ENCODE results near the gene ODC1.

The ODC1 gene

GRCh38 chr2:10395893-10396292, 52.2 kb downstream of the ODC1 start:
- Histone ChIP-seq H3K27me3 (ENCODE audit: control insufficient read depth in 2 of 2, insufficient read depth in 2 of 2, low read length in 2 of 2) (no peaks in the 10 kb centered on the region), H3K9me3 (ENCODE audit: control insufficient read depth in 2 of 2, low read length in 2 of 2) (no peaks in the 10 kb centered on the region), H3K9ac (ENCODE audit: low read depth in 1 of 2, low read length in 2 of 2) (no peak overlapping the region), H3K4me1 (ENCODE audit: control insufficient read depth in 2 of 2, insufficient read depth in 2 of 2, low read length in 2 of 2) (peaks cover 9 to 10% of the 10 kb centered on the region in 2 donors), H3K4me3 (ENCODE audit: low read length in 2 of 2) (no peak overlapping the region), H3K27ac (ENCODE audit: low read depth in 2 of 2, low read length in 2 of 2) (no peak overlapping the region), H3K36me3 (ENCODE audit: control insufficient read depth in 2 of 2, insufficient read depth in 2 of 2, low read length in 2 of 2) (peaks cover 3 to 8% of the 10 kb centered on the region in 2 donors)

GRCh38 chr2:10393640-10393982, 54.5 kb downstream of the ODC1 start:
- no peak overlapping the region for H3K4me3 ChIP-seq (ENCODE audit: low read length in 2 of 2)
- no peak overlapping the region for H3K27ac ChIP-seq (ENCODE audit: low read depth in 2 of 2, low read length in 2 of 2)
- no peak overlapping the region for H3K9ac ChIP-seq (ENCODE audit: low read depth in 1 of 2, low read length in 2 of 2)
- H3K27me3 ChIP-seq (ENCODE audit: control insufficient read depth in 2 of 2, insufficient read depth in 2 of 2, low read length in 2 of 2), result no peaks in the 10 kb centered on the region
- H3K36me3 ChIP-seq (ENCODE audit: control insufficient read depth in 2 of 2, insufficient read depth in 2 of 2, low read length in 2 of 2), result no peaks in the 10 kb centered on the region
- peaks cover 9 to 10% of the 10 kb centered on the region in 2 donors for H3K4me1 ChIP-seq (ENCODE audit: control insufficient read depth in 2 of 2, insufficient read depth in 2 of 2, low read length in 2 of 2)
- H3K9me3 ChIP-seq (ENCODE audit: control insufficient read depth in 2 of 2, low read length in 2 of 2), result no peaks in the 10 kb centered on the region

GRCh38 chr2:10392951-10393639, 55.0 kb downstream of the ODC1 start:
- Histone ChIP-seq H3K27ac (ENCODE audit: low read depth in 2 of 2, low read length in 2 of 2) (no peak overlapping the region), H3K9ac (ENCODE audit: low read depth in 1 of 2, low read length in 2 of 2) (no peak overlapping the region), H3K4me1 (ENCODE audit: control insufficient read depth in 2 of 2, insufficient read depth in 2 of 2, low read length in 2 of 2) (peaks cover 9 to 10% of the 10 kb centered on the region in 2 donors)

GRCh38 chr2:10392548-10392947, 55.6 kb downstream of the ODC1 start:
- Histone ChIP-seq H3K9ac (ENCODE audit: low read depth in 1 of 2, low read length in 2 of 2) (no peak overlapping the region), H3K27ac (ENCODE audit: low read depth in 2 of 2, low read length in 2 of 2) (no peak overlapping the region), H3K4me1 (ENCODE audit: control insufficient read depth in 2 of 2, insufficient read depth in 2 of 2, low read length in 2 of 2) (peaks cover 9 to 10% of the 10 kb centered on the region in 2 donors), H3K36me3 (ENCODE audit: control insufficient read depth in 2 of 2, insufficient read depth in 2 of 2, low read length in 2 of 2) (no peaks in the 10 kb centered on the region), H3K27me3 (ENCODE audit: control insufficient read depth in 2 of 2, insufficient read depth in 2 of 2, low read length in 2 of 2) (no peaks in the 10 kb centered on the region), H3K9me3 (ENCODE audit: control insufficient read depth in 2 of 2, low read length in 2 of 2) (no peaks in the 10 kb centered on the region), H3K4me3 (ENCODE audit: low read length in 2 of 2) (no peak overlapping the region)

More at GRCh38 chr2:10392951-10393639, 55.0 kb downstream of the ODC1 start:
- Histone ChIP-seq H3K4me3 (ENCODE audit: low read length in 2 of 2) (no peak overlapping the region), H3K36me3 (ENCODE audit: control insufficient read depth in 2 of 2, insufficient read depth in 2 of 2, low read length in 2 of 2) (no peaks in the 10 kb centered on the region), H3K27me3 (ENCODE audit: control insufficient read depth in 2 of 2, insufficient read depth in 2 of 2, low read length in 2 of 2) (no peaks in the 10 kb centered on the region), H3K9me3 (ENCODE audit: control insufficient read depth in 2 of 2, low read length in 2 of 2) (no peaks in the 10 kb centered on the region)

GRCh38 chr2:10392100-10392499, 56.0 kb downstream of the ODC1 start:
- no peaks in the 10 kb centered on the region for H3K9me3 ChIP-seq (ENCODE audit: control insufficient read depth in 2 of 2, low read length in 2 of 2)
- no peak overlapping the region for H3K4me3 ChIP-seq (ENCODE audit: low read length in 2 of 2)
- no peak overlapping the region for H3K27ac ChIP-seq (ENCODE audit: low read depth in 2 of 2, low read length in 2 of 2)
- no peaks in the 10 kb centered on the region for H3K27me3 ChIP-seq (ENCODE audit: control insufficient read depth in 2 of 2, insufficient read depth in 2 of 2, low read length in 2 of 2)
- no peaks in the 10 kb centered on the region for H3K36me3 ChIP-seq (ENCODE audit: control insufficient read depth in 2 of 2, insufficient read depth in 2 of 2, low read length in 2 of 2)
- no peak overlapping the region for H3K9ac ChIP-seq (ENCODE audit: low read depth in 1 of 2, low read length in 2 of 2)
- H3K4me1 ChIP-seq (ENCODE audit: control insufficient read depth in 2 of 2, insufficient read depth in 2 of 2, low read length in 2 of 2), result peaks cover 9 to 10% of the 10 kb centered on the region in 2 donors

GRCh38 chr2:10390369-10390801, 57.7 kb downstream of the ODC1 start:
- H3K27ac ChIP-seq (ENCODE audit: low read depth in 2 of 2, low read length in 2 of 2), result no peak overlapping the region
- H3K4me3 ChIP-seq (ENCODE audit: low read length in 2 of 2), result no peak overlapping the region
- H3K9ac ChIP-seq (ENCODE audit: low read depth in 1 of 2, low read length in 2 of 2), result no peak overlapping the region
- no peaks in the 10 kb centered on the region for H3K27me3 ChIP-seq (ENCODE audit: control insufficient read depth in 2 of 2, insufficient read depth in 2 of 2, low read length in 2 of 2)
- H3K9me3 ChIP-seq (ENCODE audit: control insufficient read depth in 2 of 2, low read length in 2 of 2), result no peaks in the 10 kb centered on the region
- peaks cover 9 to 13% of the 10 kb centered on the region in 2 donors for H3K4me1 ChIP-seq (ENCODE audit: control insufficient read depth in 2 of 2, insufficient read depth in 2 of 2, low read length in 2 of 2)
- H3K36me3 ChIP-seq (ENCODE audit: control insufficient read depth in 2 of 2, insufficient read depth in 2 of 2, low read length in 2 of 2), result peaks cover 0 to 3% of the 10 kb centered on the region in 2 donors
